Activated naive CD4-positive, alpha-beta T cell treated with anti-CD3 and anti-CD28 coated beads, Interleukin-2, amount 50 U/mL, for 72 hours (primary cell): ENCODE measurements around the gene MEI1. TPM values are rescaled to one million over a fixed set of nuclear protein-coding genes. Genes with fewer than 3 reads are reported as not detected.
A peak's percentile ranks its signal among the peaks of the same experiment; 100 is the strongest.
"Not testable (repeated sequence)": the region's sequence is repeated elsewhere in the genome, so short reads cannot be mapped to it uniquely, and the experiment has no call there.

Experiments used
- ATAC-seq, 2 donors: fragments of 150-1000 bp; cut with Tn5 transposase; 2 replicates each; pipeline ENCODE4 v1.10.0; 2021; ENCODE audit warnings: mild to moderate bottlenecking in 2 of 2, moderate library complexity in 2 of 2
- DNase-seq, 2 donors: peaks; one replicate each; pipeline ENCODE4 v3.0.0; 2021 to 2022; ENCODE audit warnings: low spot score in 2 of 2
- H3K27ac Mint-ChIP-seq, 2 donors: one replicate each; pipeline ENCODE4 v1.8.0; 2022; ENCODE audit warnings: mild to moderate bottlenecking in 2 of 2, mixed read lengths in 2 of 2
- H3K36me3 Mint-ChIP-seq, 2 donors: one replicate each; pipeline ENCODE4 v1.8.0; 2022; ENCODE audit warnings: mixed read lengths in 2 of 2
- H3K9me3 Mint-ChIP-seq, 2 donors: one replicate each; pipeline ENCODE4 v1.8.0; 2022; ENCODE audit warnings: mixed read lengths in 2 of 2
- total RNA-seq, 2 donors: library from RNA; stranded (reverse); gene quantifications; one replicate each; pipeline ENCODE4 v1.2.3, GENCODE V29; 2022

The MEI1 gene, protein sequence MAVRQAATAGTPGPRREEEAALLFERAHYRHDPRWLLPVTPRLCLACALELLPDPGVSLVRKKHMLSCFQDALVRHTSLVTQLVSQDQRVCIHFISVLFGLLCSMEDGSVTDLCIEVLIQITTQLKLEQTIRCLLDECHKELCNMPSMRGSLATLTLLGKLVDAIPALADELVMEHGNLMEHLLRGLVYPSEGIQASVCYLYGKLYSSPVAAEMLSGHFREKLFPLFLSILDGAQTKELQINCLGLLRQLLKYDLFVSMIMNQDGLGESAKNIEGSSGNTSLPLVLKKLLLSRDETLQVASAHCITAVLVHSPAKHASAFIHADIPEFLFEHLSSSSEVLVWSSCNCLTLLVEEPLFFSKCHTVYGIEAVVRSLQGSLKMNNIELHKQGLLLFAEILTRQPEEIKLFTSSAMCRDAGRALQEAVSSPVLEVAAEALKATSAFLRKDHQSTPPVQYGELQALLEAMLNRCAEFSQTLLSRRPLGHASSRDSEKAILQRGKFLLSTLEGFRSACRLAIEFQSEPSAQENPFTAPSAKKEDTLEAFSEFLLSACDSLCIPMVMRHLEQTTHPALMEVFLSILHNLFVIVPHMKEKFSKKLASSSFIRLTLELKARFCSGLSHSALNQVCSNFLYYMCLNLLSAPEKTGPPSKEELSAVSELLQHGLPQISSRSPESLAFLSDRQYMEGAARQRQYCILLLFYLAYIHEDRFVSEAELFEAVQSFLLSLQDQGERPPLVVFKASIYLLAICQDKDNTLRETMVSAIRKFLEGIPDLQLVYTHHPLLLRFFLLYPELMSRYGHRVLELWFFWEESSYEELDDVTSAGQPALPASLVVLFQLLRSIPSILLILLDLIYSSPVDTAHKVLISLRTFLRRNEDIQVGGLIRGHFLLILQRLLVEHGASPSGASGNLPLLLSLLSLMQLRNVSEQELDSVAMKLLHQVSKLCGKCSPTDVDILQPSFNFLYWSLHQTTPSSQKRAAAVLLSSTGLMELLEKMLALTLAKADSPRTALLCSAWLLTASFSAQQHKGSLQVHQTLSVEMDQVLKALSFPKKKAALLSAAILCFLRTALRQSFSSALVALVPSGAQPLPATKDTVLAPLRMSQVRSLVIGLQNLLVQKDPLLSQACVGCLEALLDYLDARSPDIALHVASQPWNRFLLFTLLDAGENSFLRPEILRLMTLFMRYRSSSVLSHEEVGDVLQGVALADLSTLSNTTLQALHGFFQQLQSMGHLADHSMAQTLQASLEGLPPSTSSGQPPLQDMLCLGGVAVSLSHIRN
- 10 to 100 TPM; 28.3 to 36.9 TPM for total RNA-seq

DNA sequence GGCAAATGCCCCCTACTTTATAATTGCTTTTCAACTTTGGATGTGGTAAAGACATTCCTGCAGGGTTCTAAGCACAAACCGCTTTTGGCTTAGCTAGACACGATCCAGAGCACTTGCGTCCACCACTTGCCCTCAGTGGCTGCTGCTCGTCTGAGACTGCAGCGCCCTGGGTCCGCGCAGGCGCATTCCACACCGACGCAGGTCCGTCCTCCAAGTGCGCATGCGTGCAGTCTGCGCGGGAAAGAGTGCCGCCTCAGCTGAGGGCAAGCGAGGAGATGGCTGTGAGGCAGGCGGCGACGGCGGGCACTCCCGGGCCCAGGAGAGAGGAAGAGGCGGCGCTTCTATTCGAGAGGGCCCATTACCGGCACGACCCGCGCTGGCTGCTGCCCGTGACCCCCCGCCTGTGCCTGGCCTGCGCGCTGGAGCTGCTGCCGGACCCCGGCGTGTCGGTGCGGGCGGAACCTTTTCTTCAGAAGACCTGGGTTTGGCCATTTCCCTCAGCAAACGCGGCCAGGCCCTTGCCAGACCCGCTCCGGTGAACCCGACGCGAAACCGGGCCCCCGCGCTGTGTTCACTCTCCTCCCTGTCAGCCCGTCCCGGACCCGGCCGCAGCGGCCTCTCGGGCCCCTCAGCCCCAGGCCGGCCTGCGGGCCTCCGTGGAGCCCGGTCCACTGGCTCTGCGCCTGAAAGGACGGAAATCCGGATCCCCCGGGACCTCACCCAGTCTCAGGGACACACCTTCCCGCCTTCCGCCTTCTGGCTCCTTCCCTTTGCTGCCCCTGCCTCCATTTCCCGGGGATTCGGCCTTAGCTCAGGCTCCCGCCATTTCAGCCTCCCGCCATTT lies at the start of gene MEI1:
MEI1 (plus strand) TSS at position 240 of the 844 bp plus-strand sequence; CDS start at position 276, 36 bp downstream.
- H3K27ac Mint-ChIP-seq, result peak within 1 kb of the TSS; percentile 31 to 93
- H3K36me3 Mint-ChIP-seq, result no peaks in the 10 kb centered on the region
- peak; percentile 60 to 75 for ATAC-seq
- no peaks in the 10 kb centered on the region for H3K9me3 Mint-ChIP-seq
- peak; percentile 91 to 93 for DNase-seq

DNA sequence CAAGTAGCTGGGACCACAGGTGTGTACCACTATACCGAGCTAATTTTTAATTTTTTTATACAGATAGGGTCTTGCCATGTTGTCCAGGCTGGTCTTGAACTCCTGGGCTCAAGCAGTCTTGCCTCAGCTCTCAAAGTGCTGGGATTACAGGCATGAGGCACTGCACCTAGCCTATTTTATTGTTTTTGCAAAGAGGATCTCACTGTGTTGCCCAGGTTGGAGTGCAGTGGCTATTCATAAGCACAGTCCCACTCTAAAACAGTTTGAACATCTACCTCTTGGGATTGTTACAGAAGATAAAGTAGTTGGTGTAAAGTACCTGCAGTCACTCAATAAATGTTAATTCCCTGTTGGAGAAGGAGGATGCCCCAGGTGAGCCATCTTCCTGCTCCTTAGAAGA lies 49.1 kb upstream of the MEI1 start:
- H3K27ac Mint-ChIP-seq, result no peak overlapping the region
- no peaks in the 10 kb centered on the region for H3K9me3 Mint-ChIP-seq
- peaks cover 9% of the 10 kb centered on the region in 2 donors for H3K36me3 Mint-ChIP-seq
- DNase-seq (no peak), ATAC-seq (no peak)

DNA sequence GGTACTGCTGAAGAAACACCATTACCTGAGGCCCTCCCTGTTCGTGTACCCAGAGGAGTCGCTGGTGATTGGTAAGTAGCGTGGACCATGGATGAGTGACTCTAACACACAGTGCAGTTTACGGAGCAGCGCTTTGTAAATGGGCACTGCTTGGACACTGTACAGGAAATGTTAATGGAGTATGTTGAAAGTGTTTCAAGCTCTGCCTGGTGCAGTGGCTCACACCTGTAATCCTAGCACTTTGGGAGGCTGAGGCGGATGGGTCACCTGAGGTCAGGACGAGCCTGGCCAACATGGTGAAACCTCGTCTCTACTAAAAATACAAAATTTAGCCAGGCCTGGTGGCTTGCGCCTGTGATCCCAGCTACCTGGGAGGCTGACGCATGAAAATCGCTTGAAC lies 48.5 kb upstream of the MEI1 start:
- no peak for DNase-seq
- no peak overlapping the region for H3K27ac Mint-ChIP-seq
- ATAC-seq, result no peak
- H3K36me3 Mint-ChIP-seq, result peaks cover 9% of the 10 kb centered on the region in 2 donors
- H3K9me3 Mint-ChIP-seq, result no peaks in the 10 kb centered on the region

DNA sequence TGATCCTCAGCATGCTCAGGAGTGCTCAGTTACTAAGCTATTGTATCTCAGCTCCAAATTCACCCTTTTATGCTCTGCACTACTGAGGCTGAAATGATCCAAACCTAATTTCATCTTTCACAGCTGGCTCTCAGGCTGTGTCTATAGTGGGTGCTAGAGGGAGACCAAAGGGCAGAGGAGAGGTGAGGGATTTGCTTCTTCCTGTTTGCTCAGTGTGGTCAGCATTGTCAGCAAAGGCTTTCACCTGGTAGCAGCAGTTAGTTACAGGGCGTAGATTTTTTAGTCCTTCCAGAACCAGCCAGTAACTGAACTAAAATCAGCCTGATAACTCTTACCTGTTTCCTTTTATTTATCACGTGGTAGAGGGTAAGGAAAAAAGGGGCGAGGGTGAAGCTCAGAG lies 45.0 kb upstream of the MEI1 start:
- Mint-ChIP-seq H3K36me3 (peaks cover 9% of the 10 kb centered on the region in 2 donors), H3K9me3 (no peaks in the 10 kb centered on the region), H3K27ac (peak overlapping the region in 1 of 2 donors; percentile 20)
- ATAC-seq, result no peak
- DNase-seq, result no peak

DNA sequence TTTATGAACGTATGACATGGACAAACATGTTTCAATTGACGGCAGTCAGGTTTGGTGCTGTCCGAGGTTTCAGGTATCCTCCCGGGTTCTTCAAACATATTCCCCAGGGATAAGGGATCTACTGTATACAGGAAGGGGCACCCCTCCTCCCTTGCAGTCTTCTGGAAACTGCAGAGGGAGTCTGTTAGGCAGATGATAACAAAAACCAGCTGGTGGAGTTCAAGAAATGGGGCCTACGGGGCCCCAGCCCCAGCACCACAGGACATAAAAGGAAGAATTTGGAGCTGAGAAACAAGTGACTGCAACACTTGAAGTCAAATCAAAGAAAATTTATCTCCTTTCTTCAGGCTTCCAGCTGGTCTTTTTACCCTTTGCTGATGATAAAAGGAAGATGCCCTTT lies 42.7 kb upstream of the MEI1 start:
- ATAC-seq, result no peak
- H3K27ac Mint-ChIP-seq, result peak overlapping the region in 1 of 2 donors; percentile 36
- H3K36me3 Mint-ChIP-seq, result peaks cover 11 to 13% of the 10 kb centered on the region in 2 donors
- no peak for DNase-seq
- H3K9me3 Mint-ChIP-seq, result no peaks in the 10 kb centered on the region

DNA sequence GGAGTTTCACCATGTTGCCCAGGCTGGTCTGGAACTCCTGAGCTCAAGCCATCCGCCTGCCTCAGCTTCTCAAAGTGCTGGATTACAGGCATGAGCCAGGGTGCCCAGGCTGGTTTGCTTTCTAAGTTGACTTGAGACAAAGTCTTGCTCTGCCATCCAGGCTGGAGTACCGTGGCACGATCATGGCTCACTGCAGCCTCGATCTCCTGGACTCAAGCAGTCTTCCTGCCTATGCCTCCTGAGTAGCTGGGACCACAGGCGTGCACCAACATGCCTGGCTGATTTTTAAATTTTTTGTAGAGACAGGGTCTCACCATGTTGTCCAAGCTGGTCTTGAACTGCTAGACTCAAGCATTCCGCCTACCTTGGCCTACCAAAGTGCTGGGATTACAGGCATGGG lies 41.6 kb upstream of the MEI1 start:
- ATAC-seq (no peak), DNase-seq (no peak)
- Mint-ChIP-seq H3K27ac (no peak overlapping the region), H3K36me3 (peaks cover 11 to 16% of the 10 kb centered on the region in 2 donors), H3K9me3 (no peaks in the 10 kb centered on the region)

DNA sequence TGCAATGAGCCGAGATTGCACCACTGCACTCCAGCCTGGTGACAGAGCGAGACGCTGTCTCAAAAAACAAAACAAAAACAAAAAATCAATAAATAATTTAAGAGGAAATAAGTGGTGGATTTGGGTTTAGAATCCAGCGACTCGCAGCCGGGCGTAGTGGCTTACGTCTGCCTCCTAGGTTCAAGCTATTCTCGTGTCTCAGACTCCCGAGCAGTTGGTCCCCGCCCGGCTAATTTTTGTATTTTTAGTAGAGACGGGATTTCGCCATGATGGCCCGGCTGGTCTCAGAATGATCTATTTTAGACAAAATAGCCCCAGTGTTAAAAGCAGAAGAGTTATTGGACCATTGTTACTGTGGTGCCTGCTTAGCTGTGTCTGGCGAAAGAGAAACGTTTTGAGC lies 40.4 kb upstream of the MEI1 start:
- peaks cover 11 to 16% of the 10 kb centered on the region in 2 donors for H3K36me3 Mint-ChIP-seq
- no peaks in the 10 kb centered on the region for H3K9me3 Mint-ChIP-seq
- ATAC-seq (no peak), DNase-seq (no peak)
- no peak overlapping the region for H3K27ac Mint-ChIP-seq

DNA sequence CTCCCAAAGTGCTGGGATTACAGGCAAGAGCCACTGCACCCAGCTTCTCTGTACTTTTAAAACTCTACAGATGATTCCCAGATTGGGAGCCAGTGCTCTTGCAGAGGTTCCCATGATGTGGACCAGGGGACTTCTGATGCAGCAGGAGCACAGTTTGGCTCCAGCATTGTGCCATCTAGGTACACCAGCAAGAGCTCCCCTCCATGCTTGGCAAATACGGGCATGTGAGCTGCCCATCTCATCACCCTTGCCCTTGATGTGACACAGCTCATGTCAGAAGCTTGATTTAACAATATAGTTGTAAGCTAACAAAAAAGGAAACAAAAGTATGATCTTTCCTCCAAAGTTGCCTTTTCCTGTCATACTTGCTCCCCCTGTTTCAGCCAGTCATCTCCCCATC lies 39.4 kb upstream of the MEI1 start:
- ATAC-seq (no peak), DNase-seq (no peak)
- H3K36me3 Mint-ChIP-seq, result peaks cover 11 to 16% of the 10 kb centered on the region in 2 donors
- H3K9me3 Mint-ChIP-seq, result no peaks in the 10 kb centered on the region
- peak overlapping the region; percentile 50 to 89 for H3K27ac Mint-ChIP-seq

DNA sequence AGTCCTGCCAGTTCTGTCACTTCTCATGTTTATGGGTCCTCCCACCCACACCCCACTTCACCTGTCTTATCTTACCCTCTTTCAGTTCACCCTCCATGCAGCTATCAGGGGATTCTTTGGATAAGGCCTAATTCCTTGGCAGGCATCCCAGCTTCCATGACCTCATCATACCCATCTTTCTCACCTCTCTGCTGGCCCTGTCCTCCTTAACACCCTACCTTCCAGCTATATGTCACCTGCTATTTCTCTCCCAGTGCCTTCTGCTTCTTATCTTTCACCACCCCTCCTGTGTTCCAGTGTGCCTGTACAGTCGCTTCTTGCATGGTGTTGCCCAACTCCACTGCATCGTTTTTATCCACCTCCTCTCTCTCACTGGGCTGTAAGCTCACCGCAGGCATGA lies 38.9 kb upstream of the MEI1 start:
- peak overlapping the region; percentile 50 to 89 for H3K27ac Mint-ChIP-seq
- H3K9me3 Mint-ChIP-seq, result no peaks in the 10 kb centered on the region
- ATAC-seq, result no peak
- peaks cover 11 to 16% of the 10 kb centered on the region in 2 donors for H3K36me3 Mint-ChIP-seq
- DNase-seq, result no peak

DNA sequence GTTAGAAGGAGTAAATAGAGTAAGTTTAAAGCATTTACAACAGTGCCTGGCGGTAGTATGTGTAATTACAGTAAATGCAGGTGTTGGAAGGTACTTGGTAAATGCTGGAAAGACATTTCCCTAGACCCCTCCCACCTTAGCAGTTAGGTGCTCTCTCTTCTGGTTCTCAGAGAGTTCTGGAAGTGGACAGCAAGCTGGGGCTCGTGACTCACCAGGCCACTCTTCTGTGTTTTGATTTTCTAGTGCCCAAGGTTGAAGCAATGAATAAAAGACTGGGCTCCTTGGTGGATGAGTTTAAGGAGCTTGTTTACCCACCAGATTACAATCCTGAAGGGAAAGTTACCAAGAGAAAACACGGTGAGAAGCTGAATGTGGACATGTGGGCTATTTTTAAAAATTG lies 38.2 kb upstream of the MEI1 start:
- H3K27ac Mint-ChIP-seq, result peak overlapping the region; percentile 50 to 89
- H3K36me3 Mint-ChIP-seq, result peaks cover 11 to 16% of the 10 kb centered on the region in 2 donors
- DNase-seq (no peak), ATAC-seq (no peak)
- no peaks in the 10 kb centered on the region for H3K9me3 Mint-ChIP-seq

DNA sequence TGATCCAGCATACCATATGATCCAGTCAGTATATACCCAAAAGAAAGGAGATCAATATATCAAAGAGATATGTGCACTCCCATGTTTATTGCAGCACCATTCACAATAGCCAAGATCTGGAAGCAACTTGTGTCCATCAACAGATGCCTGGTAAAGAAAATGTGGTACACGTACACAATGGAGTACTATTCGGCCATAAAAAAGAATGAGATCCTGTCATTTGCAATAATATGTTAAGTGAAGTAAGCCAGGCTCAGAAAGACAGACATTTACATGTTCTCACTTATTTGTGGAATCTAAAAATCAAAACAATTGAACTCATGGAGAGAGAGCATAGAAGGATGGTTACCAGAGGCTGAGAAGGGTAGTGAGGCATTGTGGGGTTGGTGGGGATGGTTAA lies 37.6 kb upstream of the MEI1 start:
- H3K27ac Mint-ChIP-seq, result no peak overlapping the region
- DNase-seq (no peak), ATAC-seq (no peak)
- no peaks in the 10 kb centered on the region for H3K9me3 Mint-ChIP-seq
- peaks cover 11 to 16% of the 10 kb centered on the region in 2 donors for H3K36me3 Mint-ChIP-seq

DNA sequence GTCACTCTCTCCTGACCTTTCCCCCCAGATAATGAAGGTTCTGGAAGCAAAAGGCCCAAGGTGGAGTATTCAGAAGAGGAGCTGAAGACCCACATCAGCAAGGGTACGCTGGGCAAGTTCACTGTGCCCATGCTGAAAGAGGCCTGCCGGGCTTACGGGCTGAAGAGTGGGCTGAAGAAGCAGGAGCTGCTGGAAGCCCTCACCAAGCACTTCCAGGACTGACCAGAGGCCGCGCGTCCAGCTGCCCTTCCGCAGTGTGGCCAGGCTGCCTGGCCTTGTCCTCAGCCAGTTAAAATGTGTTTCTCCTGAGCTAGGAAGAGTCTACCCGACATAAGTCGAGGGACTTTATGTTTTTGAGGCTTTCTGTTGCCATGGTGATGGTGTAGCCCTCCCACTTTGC lies 35.7 kb upstream of the MEI1 start:
- peaks cover 11 to 16% of the 10 kb centered on the region in 2 donors for H3K36me3 Mint-ChIP-seq
- ATAC-seq, DNase-seq, H3K9me3 Mint-ChIP-seq: not testable (repeated sequence)
- peak overlapping the region; percentile 26 to 86 for H3K27ac Mint-ChIP-seq

DNA sequence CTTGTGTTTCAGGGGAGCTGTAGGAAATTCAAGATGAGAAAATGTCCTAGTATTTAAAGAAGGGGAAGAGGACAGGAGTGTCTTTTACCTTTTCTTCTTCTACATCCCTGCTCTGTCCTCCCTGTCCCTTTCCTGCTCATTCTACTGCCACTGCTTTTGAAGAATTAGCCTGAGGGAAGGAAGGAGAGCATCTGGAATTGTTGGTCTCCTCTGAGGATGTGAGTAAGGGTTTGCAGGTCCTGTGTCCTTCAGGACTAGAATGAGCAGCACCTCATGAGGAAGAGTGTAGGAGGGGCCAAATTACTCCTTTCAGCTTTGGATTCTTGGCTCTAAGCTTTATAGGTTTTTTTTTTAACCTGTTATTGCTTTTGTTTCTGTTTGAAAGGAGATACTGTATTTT lies 34.8 kb upstream of the MEI1 start:
- no peaks in the 10 kb centered on the region for H3K9me3 Mint-ChIP-seq
- peaks cover 11 to 16% of the 10 kb centered on the region in 2 donors for H3K36me3 Mint-ChIP-seq
- DNase-seq (no peak), ATAC-seq (no peak)
- H3K27ac Mint-ChIP-seq, result peak overlapping the region; percentile 31 to 86

DNA sequence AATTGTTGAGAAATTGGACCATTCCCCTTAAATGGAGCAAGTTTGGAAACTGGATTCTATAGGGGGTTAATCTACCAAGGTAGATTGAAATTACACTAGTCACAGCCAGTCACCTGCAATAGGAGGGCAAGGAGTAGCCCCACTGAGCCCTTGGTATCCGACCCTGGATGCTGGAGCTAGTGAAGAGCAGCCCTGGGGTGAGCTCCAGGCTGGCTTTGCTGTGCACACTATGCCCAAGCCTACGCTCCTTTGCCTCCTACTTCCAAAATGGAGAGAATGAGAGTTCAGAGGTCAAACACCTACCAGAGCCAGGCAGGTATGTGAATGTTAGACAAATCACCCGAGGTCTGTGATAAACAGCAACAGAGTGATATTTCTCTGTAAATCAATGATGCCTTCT lies 34.4 kb upstream of the MEI1 start:
- no peak for DNase-seq
- ATAC-seq, result no peak
- peaks cover 9 to 15% of the 10 kb centered on the region in 2 donors for H3K36me3 Mint-ChIP-seq
- H3K27ac Mint-ChIP-seq, result peak overlapping the region in 1 of 2 donors; percentile 86
- H3K9me3 Mint-ChIP-seq, result no peaks in the 10 kb centered on the region

DNA sequence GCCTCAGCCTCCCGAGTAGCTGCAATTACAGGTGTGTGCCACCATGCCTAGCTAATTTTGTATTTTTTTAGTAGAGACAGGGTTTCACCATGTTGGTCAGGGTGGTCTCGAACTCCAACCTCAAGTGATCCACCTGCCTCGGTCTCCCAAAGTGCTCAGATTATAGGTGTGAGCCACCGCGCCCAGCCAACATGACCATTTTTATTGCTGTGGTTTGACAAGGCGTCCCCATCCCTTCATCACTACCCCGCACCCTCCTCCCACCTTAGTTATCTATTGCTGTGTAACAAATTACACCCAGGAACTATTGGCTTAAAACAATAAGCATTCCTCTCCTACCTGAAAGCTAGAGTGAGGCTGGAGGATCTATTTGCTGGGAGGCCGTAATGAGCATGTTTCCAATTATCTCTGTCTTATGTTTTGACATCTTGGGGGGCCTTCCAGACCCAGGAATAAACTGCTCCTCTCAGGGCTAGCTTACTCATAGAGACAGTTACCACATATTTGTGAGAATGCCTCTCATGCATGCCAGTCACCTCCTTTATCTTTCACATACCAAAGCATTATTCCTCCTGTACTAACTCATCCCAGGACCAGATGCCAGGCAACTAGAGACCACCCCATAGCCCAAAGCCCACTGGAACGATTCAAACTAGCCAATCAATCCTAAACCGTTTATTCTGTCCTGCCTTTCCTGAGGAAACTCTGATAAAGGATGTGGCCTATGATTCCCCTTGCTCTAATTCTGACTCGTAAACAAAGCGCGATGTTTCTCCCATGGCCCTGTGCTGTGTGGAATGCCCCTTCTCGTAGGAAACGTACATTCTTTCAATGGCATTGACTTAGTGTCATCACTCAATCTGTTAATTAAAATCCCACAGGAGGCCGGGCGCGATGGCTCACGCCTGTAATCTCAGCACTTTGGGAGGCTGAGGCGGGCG lies 30.1 kb upstream of the MEI1 start:
- peaks cover 0 to 4% of the 10 kb centered on the region in 2 donors for H3K36me3 Mint-ChIP-seq
- ATAC-seq, result no peak
- H3K27ac Mint-ChIP-seq, result peak overlapping the region in 1 of 2 donors; percentile 46
- DNase-seq, result no peak
- no peaks in the 10 kb centered on the region for H3K9me3 Mint-ChIP-seq
